Gastroesophageal sphincter (tissue), 4 donors: ENCODE measurements around the gene UIMC1. TPM values are rescaled to one million over a fixed set of nuclear protein-coding genes. Genes with fewer than 3 reads are reported as not detected.

Source experiments
- ATAC-seq: fragments of 150-250 bp; one replicate; pipeline ENCODE4 v1.9.1; 2016; ENCODE audit warnings: mild to moderate bottlenecking, moderate library complexity
- H3K27ac ChIP-seq, 4 donors: fragments of 200-600 bp; sonication (generic) in 3 of 4; 1 replicate in 3 of 4; 2 replicates in 1 of 4; pipeline ENCODE4 v1.5.1; 2016 to 2019
- H3K27me3 ChIP-seq: fragments of 200-600 bp; sonication (generic); one replicate; pipeline ENCODE4 v1.5.1; 2019
- H3K36me3 ChIP-seq, 2 donors: fragments of 200-600 bp; sonication (generic); one replicate each; pipeline ENCODE4 v1.5.1; 2019; ENCODE audit warnings: control low read depth in 1 of 2
- H3K4me1 ChIP-seq, 3 donors: fragments of 200-600 bp; sonication (generic); 1 replicate in 2 of 3; 2 replicates in 1 of 3; pipeline ENCODE4 v1.5.1; 2016 to 2019; ENCODE audit warnings: control low read depth in 2 of 3
- H3K4me3 ChIP-seq, 2 donors: fragments of 200-600 bp; sonication (generic); one replicate each; pipeline ENCODE4 v1.5.1; 2019; ENCODE audit warnings: mild to moderate bottlenecking in 1 of 2, moderate library complexity in 1 of 2
- H3K9me3 ChIP-seq, 3 donors: fragments of 200-600 bp; sonication (generic); one replicate each; pipeline ENCODE4 v1.5.1; 2017 to 2019; ENCODE audit warnings: control low read depth in 2 of 3
- EP300 ChIP-seq: sonication (generic); formaldehyde crosslinking; IDR thresholded peaks from one replicate; pipeline ENCODE4 v1.6.1; 2017; ENCODE audit warnings: antibody characterized with exemption, mild to moderate bottlenecking
- POLR2A ChIP-seq, 2 donors: fragments of 450-650 bp; IDR thresholded peaks; one replicate each; pipeline ENCODE4 v1.6.1; 2017; ENCODE audit warnings: antibody characterized with exemption in 2 of 2, mild to moderate bottlenecking in 2 of 2, moderate library complexity in 1 of 2
- POLR2AphosphoS5 ChIP-seq: sonication (generic); formaldehyde crosslinking; IDR thresholded peaks from one replicate; pipeline ENCODE4 v1.6.1; 2017; ENCODE audit warnings: antibody characterized with exemption
- WGBS, 2 donors: methylation state at CpG; one replicate each; pipeline ENCODE4 v1.1.5; 2018; ENCODE audit warnings: low coverage in 1 of 2; 5-methylcytosine and 5-hydroxymethylcytosine counted together
- total RNA-seq, 4 donors: library from RNA; depleted of rRNA; stranded (reverse); fragments of >200 nt; gene quantifications; one replicate each; pipeline ENCODE4 v1.1.0, GENCODE V29; 2016
- TF ChIP-seq, protein P1 (sequence below), 4 experiments: fragments of 200-600 bp in 2 of 4; fragments of 450-650 bp in 2 of 4; sonication (generic) in 1 of 4; IDR thresholded peaks; one replicate each; pipeline ENCODE4 v1.5.1; 2017 to 2019; ENCODE audit warnings: antibody characterized with exemption in 4 of 4, mild to moderate bottlenecking in 2 of 4, moderate library complexity in 2 of 4

Gene UIMC1
- total RNA-seq, 4 donors from 2014 or later = 37.9 to 50.6 (median 44.7) TPM

DNA sequence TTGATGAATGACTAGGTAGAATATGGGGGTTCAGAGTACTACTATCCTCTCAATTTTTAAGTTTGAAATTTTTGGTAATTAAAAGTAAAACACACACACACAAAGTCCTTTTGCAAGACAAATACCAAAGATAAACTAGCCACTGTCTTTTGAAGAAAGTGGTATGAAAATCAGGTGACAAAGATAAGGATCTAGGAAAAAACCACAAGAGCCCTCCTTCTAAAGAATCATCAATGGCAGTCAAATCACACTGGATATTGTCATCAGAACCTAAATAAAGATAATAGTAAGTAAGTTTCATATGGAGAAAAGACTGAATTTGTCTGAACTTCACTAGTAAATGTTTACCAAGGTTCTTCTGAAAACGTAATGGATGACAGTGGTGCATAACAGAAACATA, 76.9 kb downstream of the UIMC1 start:
- Histone ChIP-seq H3K4me3 (no peak overlapping the region), H3K9me3 (no peaks in the 10 kb centered on the region), H3K36me3 (peaks cover 0 to 48% of the 10 kb centered on the region in 2 donors), H3K27me3 (no peaks in the 10 kb centered on the region), H3K27ac (no peak overlapping the region), H3K4me1 (no peaks in the 10 kb centered on the region)
- TF ChIP-seq, protein P1, sequence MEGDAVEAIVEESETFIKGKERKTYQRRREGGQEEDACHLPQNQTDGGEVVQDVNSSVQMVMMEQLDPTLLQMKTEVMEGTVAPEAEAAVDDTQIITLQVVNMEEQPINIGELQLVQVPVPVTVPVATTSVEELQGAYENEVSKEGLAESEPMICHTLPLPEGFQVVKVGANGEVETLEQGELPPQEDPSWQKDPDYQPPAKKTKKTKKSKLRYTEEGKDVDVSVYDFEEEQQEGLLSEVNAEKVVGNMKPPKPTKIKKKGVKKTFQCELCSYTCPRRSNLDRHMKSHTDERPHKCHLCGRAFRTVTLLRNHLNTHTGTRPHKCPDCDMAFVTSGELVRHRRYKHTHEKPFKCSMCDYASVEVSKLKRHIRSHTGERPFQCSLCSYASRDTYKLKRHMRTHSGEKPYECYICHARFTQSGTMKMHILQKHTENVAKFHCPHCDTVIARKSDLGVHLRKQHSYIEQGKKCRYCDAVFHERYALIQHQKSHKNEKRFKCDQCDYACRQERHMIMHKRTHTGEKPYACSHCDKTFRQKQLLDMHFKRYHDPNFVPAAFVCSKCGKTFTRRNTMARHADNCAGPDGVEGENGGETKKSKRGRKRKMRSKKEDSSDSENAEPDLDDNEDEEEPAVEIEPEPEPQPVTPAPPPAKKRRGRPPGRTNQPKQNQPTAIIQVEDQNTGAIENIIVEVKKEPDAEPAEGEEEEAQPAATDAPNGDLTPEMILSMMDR (IDR thresholded peaks at IDR 0.05) = no peak
- TF ChIP-seq POLR2A (IDR thresholded peaks at IDR 0.05) (no peak), EP300 (no peak), POLR2AphosphoS5 (no peak)
- no peak for ATAC-seq
- WGBS, 2 donors = 72 to 100% methylated on average over 1 of the region's 1 CpG

DNA sequence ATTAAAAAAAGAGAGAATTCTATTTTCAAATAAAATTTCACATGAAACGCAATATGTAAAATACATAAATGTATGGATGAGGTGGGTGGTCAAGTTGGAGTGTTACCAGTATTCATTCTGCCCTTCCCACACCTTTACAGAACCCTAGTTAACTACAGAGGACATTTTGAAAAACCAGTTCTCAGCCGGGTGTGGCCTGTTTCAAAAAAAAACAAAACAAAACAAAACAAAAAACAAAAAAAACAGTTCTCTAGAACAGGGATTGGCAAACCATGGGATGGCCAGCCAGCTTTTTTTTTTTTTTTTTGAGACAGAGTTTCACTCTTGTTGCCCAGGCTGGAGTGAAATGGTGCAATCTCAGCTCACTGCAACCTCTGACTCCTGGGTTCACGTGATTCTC, 79.0 kb downstream of the UIMC1 start:
- Histone ChIP-seq H3K27me3 (no peaks in the 10 kb centered on the region), H3K4me1 (no peaks in the 10 kb centered on the region), H3K9me3 (no peaks in the 10 kb centered on the region), H3K27ac (no peak overlapping the region), H3K4me3 (no peak overlapping the region), H3K36me3 (peaks cover 0 to 41% of the 10 kb centered on the region in 2 donors)
- WGBS, 2 donors = 86 to 100% methylated on average over 1 to 3 of the region's 3 CpGs
- no peak for ATAC-seq
- TF ChIP-seq POLR2A (IDR thresholded peaks at IDR 0.05) = no peak
- TF ChIP-seq, protein P1 (IDR thresholded peaks at IDR 0.05) = no peak
- no peak for TF ChIP-seq EP300
- no peak for TF ChIP-seq POLR2AphosphoS5

DNA sequence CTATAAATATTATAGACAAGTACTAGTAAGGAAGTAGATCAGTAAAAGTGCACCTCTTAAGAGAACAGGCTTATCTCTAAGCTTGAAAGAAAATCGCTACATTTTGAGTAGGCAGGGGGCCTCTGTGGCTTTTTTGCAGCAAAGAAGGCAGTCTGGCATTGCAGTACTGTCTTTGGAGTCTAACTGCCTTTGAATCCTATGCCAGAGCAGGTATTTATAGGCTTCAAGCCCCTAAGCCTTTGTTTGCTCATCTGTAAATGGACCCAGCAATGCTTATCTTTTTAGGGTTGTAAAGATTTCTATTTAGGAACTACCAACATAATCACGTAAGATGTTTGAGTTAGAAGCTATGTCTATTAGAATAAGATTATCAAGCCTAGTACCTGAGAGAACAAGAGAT, 83.8 kb downstream of the UIMC1 start:
- H3K27ac ChIP-seq = no peak overlapping the region
- WGBS, 2 donors = 80 to 85% methylated on average over 2 of the region's 2 CpGs
- H3K4me3 ChIP-seq = no peak overlapping the region
- ATAC-seq = no peak
- peaks cover 0 to 19% of the 10 kb centered on the region in 2 donors for H3K36me3 ChIP-seq
- no peak for TF ChIP-seq EP300
- TF ChIP-seq POLR2AphosphoS5 = no peak
- H3K4me1 ChIP-seq = no peaks in the 10 kb centered on the region
- H3K27me3 ChIP-seq = no peaks in the 10 kb centered on the region
- no peaks in the 10 kb centered on the region for H3K9me3 ChIP-seq

DNA sequence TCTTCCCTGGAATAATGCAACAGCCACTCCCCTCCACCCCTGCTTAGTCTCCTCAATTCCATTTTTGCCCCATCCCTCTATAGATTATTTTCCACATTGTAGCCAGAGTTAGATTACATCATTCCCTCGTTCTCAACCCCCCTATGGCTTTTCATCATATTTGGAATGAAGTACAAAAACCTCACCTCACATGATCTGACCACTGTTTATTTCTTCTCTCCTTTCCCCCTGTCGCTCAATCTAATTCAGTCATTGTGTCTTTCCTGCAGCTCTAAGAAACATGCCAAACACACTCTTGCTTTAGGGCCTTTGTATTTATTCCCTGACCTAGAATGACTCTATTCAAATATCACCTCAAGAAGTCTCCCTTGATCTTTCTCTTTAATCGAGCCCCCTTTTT, 84.9 kb downstream of the UIMC1 start:
- Histone ChIP-seq H3K9me3 (no peaks in the 10 kb centered on the region), H3K4me3 (no peak overlapping the region), H3K27me3 (no peaks in the 10 kb centered on the region), H3K36me3 (peaks cover 0 to 28% of the 10 kb centered on the region in 2 donors), H3K27ac (no peak overlapping the region), H3K4me1 (no peaks in the 10 kb centered on the region)
- TF ChIP-seq, protein P1 (IDR thresholded peaks at IDR 0.05) = no peak
- TF ChIP-seq POLR2AphosphoS5 (no peak), EP300 (no peak), POLR2A (IDR thresholded peaks at IDR 0.05) (no peak)
- 55 to 76% methylated on average over 3 of the region's 3 CpGs for WGBS, 2 donors
- ATAC-seq = no peak

DNA sequence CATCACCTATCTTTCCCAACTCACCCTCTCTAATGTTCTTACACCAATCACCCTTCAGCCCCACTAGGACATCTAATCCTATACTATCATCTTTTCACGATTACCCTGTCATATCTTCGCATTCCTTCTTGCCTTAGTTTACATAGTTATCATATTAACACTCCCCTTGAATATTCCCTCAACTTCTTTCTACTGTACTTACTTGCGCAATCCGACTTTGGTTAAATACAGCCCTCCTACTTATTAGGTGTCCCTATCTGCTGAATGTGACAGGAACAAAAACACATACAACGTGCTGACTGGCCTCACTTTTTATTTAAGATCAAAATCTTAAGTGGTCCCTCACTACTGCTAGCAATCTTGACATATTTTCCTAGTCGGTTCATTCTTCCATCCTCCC, 88.0 kb downstream of the UIMC1 start:
- Histone ChIP-seq H3K4me1 (no peaks in the 10 kb centered on the region), H3K27me3 (no peaks in the 10 kb centered on the region)

More for the DNA sequence above, 88.0 kb downstream of the UIMC1 start:
- TF ChIP-seq EP300 = no peak
- no peak for TF ChIP-seq POLR2A (IDR thresholded peaks at IDR 0.05)
- TF ChIP-seq, protein P1 (IDR thresholded peaks at IDR 0.05) = no peak
- TF ChIP-seq POLR2AphosphoS5 = no peak
- 91% methylated on average over 6 of the region's 6 CpGs for WGBS, 2 donors
- no peak for ATAC-seq
- H3K27ac ChIP-seq = no peak overlapping the region
- H3K36me3 ChIP-seq = peaks cover 0 to 42% of the 10 kb centered on the region in 2 donors
- no peak overlapping the region for H3K4me3 ChIP-seq
- no peaks in the 10 kb centered on the region for H3K9me3 ChIP-seq
